CD4-positive, alpha-beta T cell treated with Interleukin-21 for 1 hour (primary cell): ENCODE measurements around the gene NHSL2.
A peak's percentile ranks its signal among the peaks of the same experiment; 100 is the strongest.

Source experiments
- DNase-seq: peaks from one replicate; pipeline ENCODE4 v3.0.0-alpha.2; 2020

Gene NHSL2

DNA sequence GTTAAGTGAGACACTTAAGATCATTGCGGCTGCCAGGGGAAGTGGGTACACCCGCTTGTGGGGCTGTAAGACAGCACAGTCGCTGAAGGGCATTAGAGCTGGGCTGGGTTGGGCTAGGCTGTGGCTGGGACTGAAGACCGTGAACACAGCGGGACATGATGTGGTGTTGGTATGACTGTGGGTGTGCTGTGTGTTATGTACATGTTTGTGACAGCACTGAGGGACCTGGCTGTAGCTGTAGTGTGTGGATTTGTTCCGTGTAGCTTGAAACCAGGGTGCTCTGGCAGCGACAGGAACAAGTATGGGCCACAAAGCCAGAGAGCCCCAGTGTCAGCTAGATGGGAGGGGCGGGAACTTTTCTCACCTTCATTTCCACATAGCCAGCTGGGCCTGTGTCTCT lies 82.1 kb downstream of the NHSL2 start:
- peak; percentile 64 for DNase-seq

DNA sequence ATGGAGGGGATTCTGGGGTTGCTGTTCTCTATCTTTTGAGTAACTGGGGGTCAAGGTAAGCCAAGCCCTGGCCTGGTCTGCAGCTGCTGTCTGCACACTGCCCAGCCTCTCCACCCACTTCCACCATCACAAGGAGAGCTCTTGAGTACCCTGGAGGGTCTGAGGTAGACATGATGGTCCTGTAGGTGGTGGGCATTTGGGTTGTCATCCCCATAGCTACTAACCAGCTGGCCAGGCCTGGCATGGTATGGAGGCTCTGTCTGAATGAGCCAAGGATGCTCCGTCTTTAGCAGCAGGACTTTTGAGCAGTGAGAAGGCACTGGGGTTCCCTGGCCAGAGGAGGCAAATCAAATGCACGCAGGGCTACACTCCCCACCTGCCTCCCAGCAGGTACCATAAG lies 82.7 kb downstream of the NHSL2 start:
- no peak for DNase-seq

DNA sequence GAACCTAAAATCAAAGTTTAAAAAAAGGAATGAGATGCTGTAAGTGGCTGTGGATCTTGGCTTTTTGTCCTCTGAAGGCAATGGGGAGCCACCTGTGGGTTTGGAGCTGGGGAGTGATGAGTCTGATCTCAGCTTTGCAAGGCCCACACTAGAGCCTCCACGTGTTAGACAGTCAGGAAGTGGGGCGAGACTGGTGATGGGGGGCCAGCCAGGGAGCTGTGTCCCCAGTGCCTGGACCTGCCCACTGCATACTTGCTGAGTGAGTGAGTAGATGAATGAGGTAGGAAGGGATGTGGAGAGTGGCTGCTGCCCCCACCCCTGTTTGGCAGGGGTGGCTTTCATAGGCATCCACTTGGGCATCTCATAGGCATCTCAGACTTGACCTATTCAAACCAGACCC lies 84.0 kb downstream of the NHSL2 start:
- DNase-seq: no peak

DNA sequence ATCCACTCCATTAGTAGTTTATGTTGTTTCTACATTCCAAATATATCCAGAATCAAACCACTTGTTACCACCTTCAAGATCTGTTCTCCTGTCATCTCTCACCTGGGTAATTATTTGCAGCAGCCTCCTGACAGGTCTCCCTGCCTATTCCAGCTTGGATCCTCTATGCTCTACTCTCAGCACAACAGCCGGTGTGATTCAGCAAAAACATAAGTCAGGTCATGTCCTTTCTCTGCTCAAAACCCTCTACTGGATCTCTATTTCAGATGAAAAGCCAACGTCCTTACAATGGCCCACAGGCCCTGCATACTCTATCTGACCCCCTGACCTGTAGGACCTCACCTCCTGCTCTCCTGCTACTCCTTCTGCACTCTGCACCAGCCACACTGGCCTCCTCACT lies 84.5 kb downstream of the NHSL2 start:
- DNase-seq: no peak

DNA sequence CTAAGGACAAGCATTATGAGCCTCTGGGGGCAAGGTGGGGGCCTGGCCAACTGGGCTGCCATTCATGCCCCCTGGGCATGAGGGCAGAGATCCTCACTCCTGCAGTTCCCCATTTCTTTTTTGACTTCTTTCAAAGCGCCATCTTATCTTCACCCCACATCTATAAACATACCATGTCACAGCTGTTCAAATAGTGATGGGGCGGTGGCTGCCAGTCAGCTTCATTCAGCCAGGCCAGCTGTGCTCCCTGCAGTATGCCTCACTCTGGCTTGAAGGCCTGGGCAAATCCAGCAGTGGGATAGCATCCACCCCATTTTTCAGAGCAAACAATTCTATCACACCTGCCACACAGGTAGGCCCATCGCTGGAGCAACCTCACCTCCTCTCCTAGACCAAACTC lies 85.5 kb downstream of the NHSL2 start:
- no peak for DNase-seq

DNA sequence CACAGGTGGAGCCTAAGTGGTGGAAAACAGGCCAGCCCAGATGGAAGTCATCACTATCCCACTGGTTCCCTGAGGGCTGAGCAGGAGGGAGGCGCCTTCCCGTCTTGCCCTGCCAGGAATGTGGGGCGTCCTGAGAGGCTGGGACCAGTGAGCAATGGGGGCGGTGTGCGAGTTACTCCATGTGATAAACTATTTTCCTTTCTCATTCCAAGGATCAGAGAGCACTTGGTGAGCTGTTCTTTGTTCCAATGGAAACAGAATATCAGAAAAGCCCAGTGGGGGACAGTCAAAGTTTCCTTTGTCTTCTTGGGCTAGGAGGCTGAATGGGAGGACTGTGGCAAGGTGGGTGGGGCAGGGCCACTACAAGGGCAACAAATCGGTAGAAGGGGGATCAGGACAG lies 86.2 kb downstream of the NHSL2 start:
- DNase-seq: no peak

DNA sequence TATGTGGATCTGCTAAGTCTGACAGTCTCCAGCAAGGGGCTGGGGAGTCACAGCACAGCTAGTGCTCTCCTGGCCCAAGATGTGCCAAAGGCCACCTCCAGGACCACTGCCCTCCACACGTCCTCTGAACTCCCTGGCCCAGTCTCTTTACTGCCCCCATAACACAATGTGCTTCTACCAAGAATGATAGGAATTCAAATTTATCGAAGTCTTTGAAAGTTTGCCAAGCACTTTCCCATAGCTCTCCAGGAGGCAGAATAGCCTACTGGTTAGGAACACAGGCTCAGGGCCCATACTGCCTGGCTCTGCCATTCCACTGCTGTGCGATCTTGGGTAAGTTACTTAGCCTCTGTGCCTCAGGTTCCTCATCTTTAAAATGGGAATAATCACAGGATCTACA lies 86.7 kb downstream of the NHSL2 start:
- no peak for DNase-seq

DNA sequence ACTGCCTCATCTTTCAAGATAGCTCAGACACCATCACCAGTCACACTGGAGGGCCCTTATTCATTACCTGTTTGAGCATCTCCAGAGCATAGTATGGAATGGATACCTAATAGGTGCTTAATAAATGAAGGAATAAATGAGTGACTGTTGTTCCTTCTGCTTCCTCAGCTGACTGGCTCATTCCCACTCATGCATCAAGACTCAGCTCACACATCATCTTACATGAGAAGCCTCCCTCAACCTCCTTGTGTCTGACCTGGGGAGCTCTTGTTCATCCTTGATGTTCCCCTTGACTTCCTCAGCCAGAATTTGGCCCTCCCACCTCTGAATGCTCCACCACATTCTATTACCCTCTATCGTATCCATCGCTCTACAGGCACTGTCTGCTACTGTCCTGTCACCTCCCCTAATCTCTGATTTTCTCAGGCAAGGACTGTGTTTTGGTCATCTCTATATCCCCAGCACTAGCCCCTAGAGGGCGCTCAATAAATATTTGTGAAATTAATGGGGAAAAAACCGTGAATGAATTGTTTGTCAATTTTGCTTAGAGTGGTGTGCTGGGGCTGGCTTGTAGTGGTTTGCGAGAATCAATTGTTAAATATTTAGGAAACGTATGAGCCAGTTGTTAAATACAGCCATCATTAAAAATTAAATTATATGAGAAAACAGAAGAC lies 88.3 kb downstream of the NHSL2 start:
- DNase-seq: peak; percentile 65

DNA sequence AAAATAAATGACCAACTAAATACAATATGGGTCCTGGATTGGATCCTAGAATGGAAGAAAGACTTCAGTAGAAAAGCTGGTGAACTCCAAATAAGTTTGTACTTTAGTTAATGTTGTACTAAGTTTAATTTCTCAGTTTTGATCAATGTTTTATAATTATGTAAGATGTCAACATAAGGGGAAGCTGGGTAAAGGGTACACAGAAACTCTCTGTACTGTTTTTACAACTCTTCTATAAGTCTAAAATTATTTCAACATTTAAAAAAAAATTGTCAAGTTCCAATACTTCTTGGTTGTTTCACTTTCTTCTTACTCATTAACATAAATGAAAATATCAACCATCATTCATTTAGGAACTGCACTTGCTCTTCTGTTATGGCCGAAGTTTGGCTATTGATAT lies 88.9 kb downstream of the NHSL2 start:
- DNase-seq: no peak

DNA sequence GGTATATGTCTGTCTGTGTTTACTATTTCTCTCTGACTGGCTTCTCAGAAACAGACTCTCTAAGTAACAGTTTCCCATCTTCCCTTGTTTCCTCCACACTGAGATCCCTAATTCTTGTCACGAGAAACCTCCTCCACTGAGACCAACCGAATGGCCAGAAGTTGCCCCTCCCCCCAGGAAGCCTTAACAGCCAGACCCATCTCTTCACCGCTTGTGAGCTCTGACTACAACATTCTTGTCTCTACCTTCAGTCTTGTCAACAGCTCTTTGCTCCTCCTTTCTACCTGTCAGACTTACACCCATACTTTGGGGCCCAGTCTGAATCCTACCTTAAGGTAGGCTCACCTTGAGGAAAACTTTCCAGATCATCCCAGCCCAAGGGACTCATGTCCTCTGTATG lies 90.8 kb downstream of the NHSL2 start:
- no peak for DNase-seq

DNA sequence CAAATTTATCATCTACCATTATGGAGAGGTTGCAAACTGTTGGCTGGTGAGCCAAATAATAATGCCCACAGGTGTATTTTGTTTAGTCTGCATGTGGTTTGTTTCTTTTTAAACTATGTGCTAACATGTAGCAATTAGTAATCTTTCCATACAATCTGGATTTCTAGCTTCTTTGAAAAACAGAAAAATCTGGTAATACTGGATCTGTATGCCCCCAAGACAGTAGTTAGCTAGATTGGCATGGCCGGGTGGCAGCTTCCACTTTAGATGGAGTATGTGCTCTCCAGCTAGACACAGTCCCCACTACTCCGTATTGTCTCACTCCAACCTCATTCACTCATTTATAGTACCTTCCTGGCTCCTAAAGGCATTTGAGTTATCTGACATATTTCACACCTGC lies 91.3 kb downstream of the NHSL2 start:
- DNase-seq: no peak

DNA sequence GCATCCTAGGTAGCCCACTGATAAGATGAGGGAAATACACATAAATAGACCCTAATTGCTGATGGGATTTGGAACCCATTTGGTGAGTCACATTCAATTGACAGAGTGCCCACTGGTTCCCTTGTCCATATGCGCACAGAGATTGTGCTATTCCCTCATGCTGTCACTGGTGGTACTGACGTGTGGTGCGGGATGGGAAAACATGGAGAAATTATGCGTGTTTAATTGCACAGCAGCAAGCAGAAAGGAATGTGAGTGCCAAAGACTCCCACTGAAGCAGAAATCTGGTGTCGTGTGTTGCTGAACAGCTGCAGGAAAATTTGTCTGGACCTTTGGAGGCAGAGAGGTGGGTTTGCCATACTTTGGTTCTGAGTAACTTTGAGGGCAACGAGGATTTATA lies 92.2 kb downstream of the NHSL2 start:
- DNase-seq: no peak

DNA sequence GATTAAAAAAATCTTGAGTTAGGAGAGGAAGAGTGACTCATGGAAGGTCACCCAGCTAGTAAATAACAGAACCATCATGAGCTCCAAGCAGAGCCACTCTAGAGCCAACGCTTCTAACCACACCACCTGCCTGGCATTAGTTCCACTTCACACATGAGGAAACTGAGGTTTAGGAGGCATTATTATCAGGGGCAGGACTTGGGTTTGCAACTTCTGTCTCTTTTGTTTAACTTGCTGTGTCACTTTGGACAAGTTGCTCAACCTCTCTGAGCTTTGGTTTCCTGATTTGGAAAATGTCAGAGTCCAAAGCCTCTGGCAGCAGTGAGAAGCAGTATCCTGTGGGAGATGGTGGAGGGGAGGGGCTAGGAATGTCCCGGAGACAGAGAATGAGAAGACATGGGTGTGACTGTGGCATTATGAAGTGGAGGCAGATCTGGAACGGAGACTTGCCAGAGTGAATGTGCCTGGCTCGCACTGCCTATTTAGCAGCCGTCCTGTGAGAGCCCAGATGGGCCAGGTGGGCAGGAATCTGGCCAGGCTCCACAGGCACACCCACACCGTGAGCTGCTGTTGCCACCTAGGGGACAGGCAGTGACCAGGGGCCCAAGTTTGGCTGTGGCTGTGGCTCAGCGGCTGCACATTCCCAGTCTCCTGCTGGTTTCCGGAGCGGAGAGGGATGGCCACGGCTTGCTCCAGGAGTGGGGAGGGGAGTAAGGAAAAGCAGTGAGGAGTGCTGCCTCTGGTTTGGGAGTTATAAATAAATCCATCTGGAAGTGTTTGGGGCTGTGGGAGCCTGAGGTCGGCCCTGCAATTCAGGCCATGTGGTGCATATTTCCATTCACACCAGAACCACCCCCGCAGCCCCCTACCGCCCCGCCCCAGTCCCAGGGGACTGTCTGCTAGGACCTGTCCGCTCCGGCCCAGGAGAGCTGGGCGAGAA lies 93.4 kb downstream of the NHSL2 start:
- DNase-seq: no peak

DNA sequence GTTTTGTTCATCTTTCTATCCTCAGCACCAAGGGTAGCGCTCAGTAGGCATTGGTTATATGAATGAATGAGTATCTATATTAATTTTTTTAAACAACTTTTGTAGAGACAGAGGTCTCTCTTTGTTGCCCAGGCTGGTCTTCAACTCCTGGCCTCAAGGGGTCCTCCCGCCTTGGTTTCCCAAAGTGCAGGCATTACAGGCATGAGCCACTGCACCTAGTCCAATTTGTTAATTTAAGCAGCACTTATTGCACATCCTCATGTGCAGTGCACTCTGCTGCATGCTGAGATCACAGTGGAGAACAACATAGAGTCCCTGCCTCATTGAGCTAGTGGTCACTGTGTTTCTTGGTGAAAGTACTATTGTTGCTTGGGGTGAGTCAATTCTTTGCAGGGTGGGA lies 94.4 kb downstream of the NHSL2 start:
- no peak for DNase-seq

DNA sequence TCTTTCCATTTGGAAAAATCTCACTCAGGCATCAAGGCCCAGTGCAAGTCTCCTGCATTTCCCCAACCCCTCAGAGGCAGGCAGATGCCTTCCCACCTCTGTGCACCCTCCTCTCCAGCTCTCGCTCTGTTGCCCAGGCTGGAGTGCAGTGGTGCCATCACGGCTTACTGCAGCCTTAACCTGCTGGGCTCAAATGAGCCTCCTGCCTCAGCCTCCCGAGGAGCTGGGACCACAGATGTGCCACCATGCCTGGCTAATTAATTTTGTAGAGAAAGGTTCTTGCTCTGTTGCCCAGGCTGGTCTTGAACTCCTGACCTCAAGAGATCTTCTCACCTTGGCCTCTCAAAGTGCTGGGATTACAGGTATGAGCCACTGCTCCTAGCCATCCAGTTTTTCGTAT lies 95.8 kb downstream of the NHSL2 start:
- DNase-seq: no peak

DNA sequence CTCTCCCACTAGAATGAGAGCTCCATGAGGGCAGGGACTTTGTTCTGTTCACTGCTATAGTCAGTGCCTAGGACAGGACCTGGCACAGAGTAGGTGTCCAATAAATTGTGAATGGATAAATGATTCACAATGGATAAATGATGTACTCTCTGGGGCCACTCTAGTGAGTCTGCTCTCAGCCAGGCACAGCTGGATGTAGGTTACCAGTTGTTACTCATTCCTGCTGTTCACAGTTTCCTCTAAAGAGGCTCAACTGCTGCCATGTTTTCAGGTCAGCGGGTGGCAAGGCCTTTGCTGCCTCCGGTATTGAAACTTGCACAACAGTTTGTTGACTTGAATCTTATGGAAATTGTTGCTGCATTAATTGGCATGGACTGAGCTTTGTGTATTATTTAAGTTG lies 99.1 kb downstream of the NHSL2 start:
- DNase-seq: no peak

DNA sequence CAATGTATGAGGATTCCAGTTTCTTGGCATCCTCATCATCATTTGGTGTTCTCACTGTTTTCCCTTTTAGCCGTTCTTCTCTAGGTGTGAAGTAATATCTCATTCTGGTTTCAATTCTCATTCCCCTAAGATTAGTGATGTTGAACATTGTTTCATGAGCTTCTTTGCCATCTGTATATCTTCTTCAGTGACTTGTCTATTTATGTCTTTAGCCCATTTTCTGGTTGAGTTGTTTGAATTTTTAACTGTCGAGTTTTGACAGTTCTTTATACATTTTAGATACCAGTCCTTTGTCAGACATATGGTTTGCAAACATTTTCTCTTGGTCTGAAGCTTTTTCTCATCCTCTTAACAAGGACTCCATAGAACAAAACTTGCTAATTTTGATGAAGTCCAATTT lies 101.1 kb downstream of the NHSL2 start:
- DNase-seq: no peak

DNA sequence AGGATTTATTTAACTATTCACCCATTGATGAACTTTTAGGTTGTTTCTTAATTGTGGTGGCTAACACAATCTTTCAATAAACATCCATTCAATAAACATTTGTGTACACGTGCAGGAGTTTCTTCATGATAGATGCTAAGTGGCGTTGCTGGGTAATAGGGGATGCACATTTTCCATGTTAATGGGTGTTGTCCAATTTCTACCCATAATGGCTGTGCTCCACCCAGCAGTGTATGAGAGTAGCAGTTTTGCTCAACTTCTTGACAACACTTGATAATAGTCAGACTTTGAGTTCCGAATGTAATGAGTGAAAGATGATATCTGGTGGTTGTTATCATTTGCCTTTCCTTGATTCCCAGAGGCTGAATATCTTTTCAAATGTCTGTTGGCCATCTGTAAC lies 104.7 kb downstream of the NHSL2 start:
- no peak for DNase-seq

DNA sequence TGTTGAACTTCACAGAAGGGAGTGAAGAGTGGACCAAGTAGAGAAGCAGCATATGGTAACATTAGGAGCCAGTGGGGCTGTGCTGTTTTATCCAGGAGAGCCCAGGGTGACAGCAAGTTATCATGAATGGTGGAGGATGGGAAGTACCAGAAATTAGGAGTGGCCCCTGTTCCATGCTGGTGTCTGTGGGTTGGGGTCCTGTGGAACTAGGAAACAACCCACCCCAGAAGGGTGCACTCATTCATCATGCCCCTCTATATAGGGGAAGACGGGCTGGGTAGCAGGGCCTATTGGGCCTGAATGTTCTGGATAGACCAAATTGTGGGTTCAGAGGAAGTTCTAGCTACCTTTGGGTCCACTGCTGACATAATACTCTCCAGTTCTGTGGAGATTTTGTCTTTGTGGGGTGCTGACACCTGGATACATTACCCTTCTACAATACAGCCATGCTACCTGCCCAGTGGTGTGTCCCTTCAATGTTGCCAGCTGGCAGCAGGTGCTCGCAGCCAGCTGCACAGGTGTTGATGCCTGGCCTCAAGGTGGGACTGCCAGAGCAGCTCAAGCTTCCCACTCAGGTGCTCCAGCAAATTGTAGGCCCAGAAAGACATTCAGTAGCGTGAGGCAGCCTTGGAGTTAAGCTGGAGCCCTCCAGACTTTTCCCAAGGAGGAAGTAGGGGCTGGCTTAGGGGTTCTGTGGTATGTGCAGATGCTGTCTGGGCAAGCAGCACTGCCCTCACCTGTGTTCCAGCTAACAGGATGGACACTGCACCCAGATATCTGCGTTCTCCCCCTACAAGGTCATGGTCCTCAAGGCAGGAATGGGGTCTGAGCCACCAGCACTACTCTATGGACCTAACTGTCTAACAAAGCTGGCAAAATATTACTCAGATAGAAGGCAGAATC lies 106.5 kb downstream of the NHSL2 start:
- no peak for DNase-seq

DNA sequence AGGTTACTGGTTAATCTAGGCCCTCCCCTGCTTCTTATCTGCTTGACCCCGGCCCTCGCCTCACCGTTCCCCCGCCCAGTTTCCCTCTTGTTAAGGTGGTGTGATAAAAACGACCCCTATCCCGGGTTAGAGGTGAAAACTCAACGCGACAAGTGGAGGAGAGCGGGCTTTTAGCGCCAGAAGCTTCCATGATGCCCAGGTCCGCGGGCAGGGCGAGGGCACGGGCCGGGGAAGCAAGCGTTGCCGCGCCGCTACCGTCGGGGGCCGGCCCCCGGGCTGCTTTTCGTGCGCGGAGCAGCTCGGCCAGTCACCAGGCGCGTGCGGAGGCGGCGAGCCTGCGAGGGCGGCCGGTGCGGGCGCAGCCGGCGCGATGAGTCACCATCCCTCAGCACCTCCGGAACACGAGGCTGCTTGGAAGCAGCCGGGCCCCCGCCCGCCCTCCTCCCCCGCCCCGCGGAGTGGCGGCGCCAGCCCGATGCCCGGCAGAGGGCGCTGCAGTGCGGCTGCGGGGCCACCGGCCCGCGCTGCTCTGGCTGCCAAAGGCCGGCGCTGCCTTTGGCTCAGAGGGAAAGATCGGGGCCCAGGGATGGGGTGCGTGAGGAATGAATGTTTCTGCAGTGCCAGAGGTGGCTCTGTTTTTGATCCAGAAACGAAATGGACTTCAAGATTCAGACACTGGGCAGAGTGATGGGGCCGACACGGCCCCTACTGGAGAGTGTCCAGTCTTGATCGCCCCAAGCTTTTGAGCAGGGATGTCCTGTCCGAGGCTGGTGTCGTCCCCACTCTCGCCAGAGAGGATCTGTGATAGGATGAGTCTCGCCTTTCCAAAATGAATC lies 107.8 kb downstream of the NHSL2 start:
- peak; percentile 86 for DNase-seq

DNA sequence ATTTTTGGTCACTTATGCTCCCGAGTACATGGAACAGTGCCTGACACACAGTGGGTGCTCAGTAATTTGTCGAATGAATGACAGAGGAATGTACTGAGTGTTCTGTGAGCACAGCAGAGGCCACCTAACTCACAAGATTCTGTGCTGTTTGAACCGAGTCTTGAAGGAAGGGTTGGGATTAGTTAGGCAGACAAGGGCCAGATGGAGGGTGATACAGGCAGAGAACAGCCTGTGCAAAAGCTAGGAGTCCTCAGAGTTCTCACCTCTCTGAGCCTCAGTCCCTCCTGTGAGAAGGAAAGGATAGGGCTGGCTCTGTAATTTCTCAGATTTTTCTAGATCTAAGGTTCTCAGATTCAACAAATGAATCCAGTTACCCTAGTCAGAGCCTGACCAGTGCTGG lies 108.8 kb downstream of the NHSL2 start:
- no peak for DNase-seq

DNA sequence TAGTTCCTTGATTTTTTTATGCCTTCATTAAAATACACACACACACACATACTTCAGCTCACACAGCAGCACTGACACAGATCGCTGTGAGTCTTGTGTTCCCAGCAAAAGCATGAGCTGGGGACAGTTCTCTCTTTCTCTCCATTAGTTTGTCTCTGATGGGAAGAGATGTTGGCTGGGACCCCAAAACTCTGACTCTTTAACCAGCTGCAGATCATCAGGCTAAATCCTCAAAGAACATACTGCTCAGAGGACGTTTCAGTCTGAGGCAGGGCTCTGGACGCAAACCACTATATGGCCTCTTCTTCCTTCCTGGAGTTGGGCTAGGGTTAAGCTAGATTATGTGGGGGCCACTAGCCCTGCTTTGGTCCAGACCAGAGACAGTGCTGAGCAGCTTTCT lies 109.6 kb downstream of the NHSL2 start:
- no peak for DNase-seq

DNA sequence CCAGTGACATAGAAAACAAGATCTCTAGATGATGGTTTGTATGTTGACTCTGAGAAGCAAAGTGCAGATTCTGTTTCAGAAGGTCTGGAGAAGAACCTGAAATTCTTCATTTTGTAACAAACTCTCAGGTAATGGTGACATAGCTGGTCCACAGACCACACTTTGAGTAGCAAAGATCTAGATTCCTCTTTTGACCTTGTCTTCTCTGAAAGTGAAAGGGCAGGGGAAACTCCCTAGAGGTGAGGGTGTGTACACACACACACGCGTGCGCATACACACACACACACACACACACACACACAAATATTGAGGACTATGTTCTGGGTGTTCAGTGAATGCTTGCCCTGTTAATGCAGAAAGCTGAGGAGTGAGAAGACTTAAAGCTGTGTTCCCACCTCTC lies 110.1 kb downstream of the NHSL2 start:
- peak; percentile 52 for DNase-seq
